Smooth muscle cell (in vitro differentiated cells): ENCODE data around the gene TOX2. TPM values are rescaled to one million over a fixed set of nuclear protein-coding genes. Genes with fewer than 3 reads are reported as not detected.

Experiments
- DNase-seq: peaks from one replicate; lab custom pipeline; 2025; ENCODE audit not compliant: unreplicated experiment; lab: John Stamatoyannopoulos, UW
- H2AFZ ChIP-seq: fragments of 200-600 bp; sonication (generic); 2 replicates; pipeline ENCODE4 v1.6.0; 2016; ENCODE audit warnings: antibody characterized with exemption, low read depth, mild to moderate bottlenecking
- H3F3A ChIP-seq: fragments of 200-600 bp; sonication (generic); 2 replicates; pipeline ENCODE4 v1.6.0; 2017; ENCODE audit warnings: antibody characterized with exemption, low read depth
- H3K27ac ChIP-seq: fragments of 200-600 bp; sonication (generic); 2 replicates; pipeline ENCODE4 v1.5.1; 2016; ENCODE audit warnings: low read depth, mild to moderate bottlenecking
- H3K27me3 ChIP-seq: fragments of 200-600 bp; sonication (generic); 2 replicates; pipeline ENCODE4 v1.6.1; 2016; ENCODE audit warnings: low read depth, mild to moderate bottlenecking
- H3K36me3 ChIP-seq: fragments of 200-600 bp; sonication (generic); 2 replicates; pipeline ENCODE4 v1.5.1; 2016; ENCODE audit warnings: low read depth
- H3K4me1 ChIP-seq: fragments of 200-600 bp; sonication (generic); 2 replicates; pipeline ENCODE4 v1.5.1; 2016; ENCODE audit warnings: low read depth
- H3K4me2 ChIP-seq: fragments of 200-600 bp; sonication (generic); 2 replicates; pipeline ENCODE4 v1.6.0; 2016; ENCODE audit warnings: mild to moderate bottlenecking
- H3K4me3 ChIP-seq: fragments of 200-600 bp; sonication (generic); 2 replicates; pipeline ENCODE4 v1.5.1; 2016; ENCODE audit warnings: mild to moderate bottlenecking
- H3K79me2 ChIP-seq: fragments of 200-600 bp; sonication (generic); 2 replicates; pipeline ENCODE4 v1.6.0; 2016; ENCODE audit warnings: low read depth, mild to moderate bottlenecking
- H3K9ac ChIP-seq: fragments of 200-600 bp; sonication (generic); 2 replicates; pipeline ENCODE4 v1.6.0; 2016; ENCODE audit warnings: low read depth
- H3K9me3 ChIP-seq: fragments of 200-600 bp; sonication (generic); replicated peaks from 2 replicates; pipeline ENCODE4 v1.5.1; 2016; ENCODE audit warnings: low read depth
- H4K20me1 ChIP-seq: fragments of 200-600 bp; sonication (generic); 2 replicates; pipeline ENCODE4 v1.6.0; 2016; ENCODE audit warnings: low read depth
- WGBS: methylation state at CpG from one replicate; pipeline ENCODE4 v1.1.7; 2016; ENCODE audit warnings: low lambda C conversion rate; 5-methylcytosine and 5-hydroxymethylcytosine counted together
- polyA plus RNA-seq: library from polyadenylated mRNA; unstranded; fragments of >200 nt; fragmentation: Nextera tagmentation; extraction: Ambion mirVana; gene quantifications from 2 replicates; pipeline ENCODE4 v1.2.1, GENCODE V29; 2016
- total RNA-seq: library from RNA; depleted of rRNA; stranded (reverse); fragments of >200 nt; gene quantifications from 2 replicates; pipeline ENCODE4 v1.2.3, GENCODE V29; 2014
- TF ChIP-seq, protein P1 (sequence below): fragments of 200-600 bp; sonication (generic); IDR thresholded peaks from 2 replicates; pipeline ENCODE4 v1.5.1; 2017; ENCODE audit warnings: borderline replicate concordance, mild to moderate bottlenecking, antibody characterized with exemption; ENCODE audit not compliant: insufficient read depth, poor library complexity, severe bottlenecking

Gene TOX2
- total and polyA plus RNA-seq, 2 experiments from 2014 or later = 1.1 to 3.8 TPM

DNA sequence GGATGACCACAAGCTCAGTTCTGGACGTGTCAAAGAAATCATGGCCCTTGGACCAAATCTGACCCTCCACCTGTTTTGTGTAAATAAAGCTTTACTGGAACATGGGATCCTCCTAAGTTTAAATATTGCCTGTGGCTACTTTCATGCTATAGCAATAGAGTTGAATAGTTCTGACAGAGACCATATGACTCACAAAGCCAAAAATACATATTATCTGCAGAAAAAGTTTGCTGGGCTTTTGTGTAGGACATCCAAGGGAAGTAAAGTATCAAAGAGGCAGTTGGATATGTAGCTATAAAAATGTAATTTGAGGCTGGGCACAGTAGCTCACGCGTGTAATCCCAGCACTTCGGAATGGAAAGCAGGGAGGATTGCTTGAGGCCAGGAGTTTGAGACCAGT is 78.9 kb downstream of the TOX2 start:
- H4K20me1 ChIP-seq = no peaks in the 10 kb centered on the region
- no peak for DNase-seq
- 68% methylated on average over 4 of the region's 4 CpGs for WGBS
- peaks cover 5% of the 10 kb centered on the region for H3K27me3 ChIP-seq
- no peaks in the 10 kb centered on the region for H3F3A ChIP-seq
- no peak overlapping the region for H3K27ac ChIP-seq
- H3K9me3 ChIP-seq = no peaks in the 10 kb centered on the region
- no peak overlapping the region for H3K4me2 ChIP-seq
- no peaks in the 10 kb centered on the region for H3K4me1 ChIP-seq
- no peaks in the 10 kb centered on the region for H3K79me2 ChIP-seq
- H2AFZ ChIP-seq = no peak overlapping the region
- TF ChIP-seq, protein P1, sequence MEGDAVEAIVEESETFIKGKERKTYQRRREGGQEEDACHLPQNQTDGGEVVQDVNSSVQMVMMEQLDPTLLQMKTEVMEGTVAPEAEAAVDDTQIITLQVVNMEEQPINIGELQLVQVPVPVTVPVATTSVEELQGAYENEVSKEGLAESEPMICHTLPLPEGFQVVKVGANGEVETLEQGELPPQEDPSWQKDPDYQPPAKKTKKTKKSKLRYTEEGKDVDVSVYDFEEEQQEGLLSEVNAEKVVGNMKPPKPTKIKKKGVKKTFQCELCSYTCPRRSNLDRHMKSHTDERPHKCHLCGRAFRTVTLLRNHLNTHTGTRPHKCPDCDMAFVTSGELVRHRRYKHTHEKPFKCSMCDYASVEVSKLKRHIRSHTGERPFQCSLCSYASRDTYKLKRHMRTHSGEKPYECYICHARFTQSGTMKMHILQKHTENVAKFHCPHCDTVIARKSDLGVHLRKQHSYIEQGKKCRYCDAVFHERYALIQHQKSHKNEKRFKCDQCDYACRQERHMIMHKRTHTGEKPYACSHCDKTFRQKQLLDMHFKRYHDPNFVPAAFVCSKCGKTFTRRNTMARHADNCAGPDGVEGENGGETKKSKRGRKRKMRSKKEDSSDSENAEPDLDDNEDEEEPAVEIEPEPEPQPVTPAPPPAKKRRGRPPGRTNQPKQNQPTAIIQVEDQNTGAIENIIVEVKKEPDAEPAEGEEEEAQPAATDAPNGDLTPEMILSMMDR = no peak
- no peak overlapping the region for H3K9ac ChIP-seq
- H3K36me3 ChIP-seq = no peaks in the 10 kb centered on the region
- H3K4me3 ChIP-seq = no peak overlapping the region

DNA sequence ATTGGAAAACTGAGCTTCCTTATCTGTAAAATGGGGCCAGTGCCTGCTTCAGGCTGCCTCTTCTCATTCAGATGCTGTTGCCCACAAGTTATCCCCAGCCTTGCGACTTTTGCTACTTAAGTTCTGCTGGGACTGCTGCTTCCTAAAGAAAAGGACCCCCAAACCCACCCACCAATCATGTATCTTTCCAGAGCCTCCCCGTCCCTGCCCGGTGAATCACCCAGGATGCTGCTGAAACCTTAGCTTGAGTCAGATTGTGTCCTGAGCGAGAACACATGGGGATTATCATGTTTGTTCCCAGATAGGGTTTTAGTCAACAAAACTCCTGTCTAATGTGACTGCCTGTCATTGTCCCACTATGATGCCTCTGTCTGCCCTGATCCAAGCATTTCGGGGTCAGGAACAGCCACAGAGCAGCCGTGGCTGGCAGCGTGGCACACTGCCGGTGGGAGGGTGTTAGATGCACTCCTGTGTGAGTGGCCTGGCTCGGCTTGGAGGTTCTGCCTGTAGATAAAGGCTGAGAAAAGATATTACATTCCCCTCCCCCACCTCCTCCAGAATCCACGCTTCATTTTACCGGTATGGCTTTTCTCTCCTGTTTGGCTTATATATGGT is 79.9 kb downstream of the TOX2 start:
- H3F3A ChIP-seq = no peaks in the 10 kb centered on the region
- H3K4me3 ChIP-seq = no peak overlapping the region
- DNase-seq = no peak
- TF ChIP-seq, protein P1 = no peak
- 58% methylated on average over 11 of the region's 11 CpGs for WGBS
- no peak overlapping the region for H3K9ac ChIP-seq
- H3K27ac ChIP-seq = no peak overlapping the region
- no peaks in the 10 kb centered on the region for H3K9me3 ChIP-seq
- H3K4me2 ChIP-seq = no peak overlapping the region
- no peaks in the 10 kb centered on the region for H3K36me3 ChIP-seq
- H3K79me2 ChIP-seq = no peaks in the 10 kb centered on the region
- H4K20me1 ChIP-seq = no peaks in the 10 kb centered on the region
- no peak overlapping the region for H2AFZ ChIP-seq
- peaks cover 5% of the 10 kb centered on the region for H3K27me3 ChIP-seq
- no peaks in the 10 kb centered on the region for H3K4me1 ChIP-seq

DNA sequence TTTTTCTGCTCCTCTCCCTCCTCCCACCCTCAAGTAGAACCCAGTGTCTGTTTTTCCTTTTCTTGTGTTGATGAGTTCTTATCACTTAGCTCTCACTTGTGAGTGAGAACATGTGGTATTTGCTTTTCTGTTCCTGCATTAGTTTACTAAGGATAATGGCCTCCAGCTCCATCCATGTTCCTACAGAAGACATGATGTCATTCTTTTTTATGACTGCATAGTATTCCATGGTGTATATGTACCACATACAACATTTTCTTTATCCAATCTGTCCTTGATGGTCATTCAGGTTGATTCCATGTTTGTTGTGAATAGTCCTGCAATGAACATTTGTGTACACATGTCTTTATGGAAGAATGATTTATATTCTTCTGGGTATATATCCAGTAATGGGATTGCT is 81.0 kb downstream of the TOX2 start:
- H3K79me2 ChIP-seq = no peaks in the 10 kb centered on the region
- H3K4me2 ChIP-seq = no peak overlapping the region
- H3K27ac ChIP-seq = no peak overlapping the region
- peaks cover 5% of the 10 kb centered on the region for H3K27me3 ChIP-seq
- H3K9ac ChIP-seq = no peak overlapping the region
- H4K20me1 ChIP-seq = no peaks in the 10 kb centered on the region
- no peaks in the 10 kb centered on the region for H3K9me3 ChIP-seq
- no peaks in the 10 kb centered on the region for H3K4me1 ChIP-seq
- DNase-seq = no peak
- no peak overlapping the region for H3K4me3 ChIP-seq
- no peaks in the 10 kb centered on the region for H3K36me3 ChIP-seq
- no peaks in the 10 kb centered on the region for H3F3A ChIP-seq
- no peak overlapping the region for H2AFZ ChIP-seq
- TF ChIP-seq, protein P1 = no peak

DNA sequence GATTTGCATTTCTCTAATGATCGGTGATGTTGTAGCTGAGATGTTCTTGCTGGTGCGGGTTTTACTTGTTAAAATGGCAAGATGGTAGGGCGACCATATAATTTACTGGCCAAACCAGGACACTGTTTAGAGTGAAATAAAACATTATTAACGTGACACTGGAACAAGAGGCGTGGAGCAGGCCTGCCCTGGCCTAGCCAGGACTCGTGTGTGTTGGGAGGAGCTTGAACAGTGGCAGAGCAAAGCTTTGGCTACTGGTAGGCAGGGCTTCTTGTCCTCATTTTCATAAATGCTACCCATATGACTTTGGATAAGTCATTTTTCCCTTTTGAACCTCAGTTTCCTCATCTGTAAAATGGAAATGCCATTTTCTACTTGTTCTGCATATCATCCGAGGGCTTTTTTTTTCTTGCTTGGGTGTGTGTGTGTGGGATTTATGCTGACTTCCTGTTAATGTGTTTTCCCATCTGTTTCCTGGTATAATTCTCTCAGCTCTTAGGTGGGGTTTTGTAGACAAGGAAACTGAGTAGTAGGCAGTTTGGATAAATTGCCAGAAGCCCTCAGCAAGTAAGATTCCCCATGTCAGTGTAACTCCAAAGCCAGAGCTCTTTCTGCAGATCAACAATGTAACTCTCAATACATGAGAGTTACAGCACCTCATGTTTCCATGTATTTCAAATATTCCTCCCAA is 81.7 kb downstream of the TOX2 start:
- Histone ChIP-seq H3K27me3 (peaks cover 5% of the 10 kb centered on the region), H3F3A (no peaks in the 10 kb centered on the region), H3K9ac (no peak overlapping the region), H3K4me2 (no peak overlapping the region), H3K9me3 (no peaks in the 10 kb centered on the region), H3K27ac (no peak overlapping the region), H3K4me1 (no peaks in the 10 kb centered on the region), H3K4me3 (no peak overlapping the region), H3K79me2 (no peaks in the 10 kb centered on the region), H4K20me1 (no peaks in the 10 kb centered on the region), H2AFZ (no peak overlapping the region), H3K36me3 (no peaks in the 10 kb centered on the region)
- TF ChIP-seq, protein P1 = no peak
- no peak for DNase-seq
- whole genome bisulfite sequencing = 87% methylated on average over 7 of the region's 7 CpGs
